HCEC 1CT (cell line): ENCODE results near the gene PLXDC2.
"Not testable (repeated sequence)": the region's sequence is repeated elsewhere in the genome, so short reads cannot be mapped to it uniquely, and the experiment has no call there.

Source experiments
- DNase-seq: peaks from one replicate; pipeline ENCODE4 v3.0.0-alpha.2; 2017

PLXDC2 gene

GRCh38 chr10:19986591-19986990 lies 170.4 kb downstream of the PLXDC2 start:
- no peak for DNase-seq

- DNase-seq: no peak
Observed at GRCh38 chr10:19987931-19988330, 171.7 kb downstream of the PLXDC2 start.

- no peak for DNase-seq
Observed at GRCh38 chr10:19993714-19994315, 177.6 kb downstream of the PLXDC2 start.

DNA sequence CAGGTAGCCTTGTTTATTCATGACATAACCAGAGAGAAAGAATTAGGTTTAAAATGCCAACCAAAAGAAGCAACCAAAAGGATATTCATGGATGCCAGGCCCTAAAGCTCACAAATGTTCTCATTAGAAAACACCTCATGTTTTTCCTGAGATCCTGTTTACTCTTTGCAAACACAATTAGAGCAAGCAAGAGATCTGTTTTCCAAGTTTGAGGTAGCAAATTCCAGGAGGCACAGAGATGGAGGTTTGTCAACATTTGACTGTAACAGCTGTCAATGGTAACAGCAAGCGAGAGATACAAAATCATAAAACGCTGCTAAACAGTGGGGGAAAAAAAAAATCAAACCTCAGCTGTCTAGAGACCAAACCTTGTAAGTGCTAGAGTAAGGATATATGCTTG lies 182.2 kb downstream of the PLXDC2 start:
- no peak for DNase-seq

DNA sequence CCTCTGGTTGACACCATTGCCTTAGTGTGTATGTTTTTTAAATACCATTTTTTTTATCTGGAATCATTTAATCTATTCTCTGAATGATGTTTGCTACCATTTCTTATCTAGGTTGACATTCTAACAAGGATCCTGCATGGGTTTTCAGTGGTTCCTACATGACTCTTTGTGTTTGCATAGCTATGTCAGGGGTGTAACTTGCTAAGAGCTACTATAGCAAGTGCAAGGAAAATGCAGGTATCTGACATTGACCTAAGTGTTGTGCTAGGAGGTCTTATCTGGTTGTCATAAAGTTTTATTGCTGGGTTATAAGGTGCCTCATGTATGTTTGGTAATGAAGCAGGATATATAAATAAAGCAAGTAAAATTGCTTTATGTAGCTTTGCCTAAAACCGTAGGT lies 183.2 kb downstream of the PLXDC2 start:
- no peak for DNase-seq

DNA sequence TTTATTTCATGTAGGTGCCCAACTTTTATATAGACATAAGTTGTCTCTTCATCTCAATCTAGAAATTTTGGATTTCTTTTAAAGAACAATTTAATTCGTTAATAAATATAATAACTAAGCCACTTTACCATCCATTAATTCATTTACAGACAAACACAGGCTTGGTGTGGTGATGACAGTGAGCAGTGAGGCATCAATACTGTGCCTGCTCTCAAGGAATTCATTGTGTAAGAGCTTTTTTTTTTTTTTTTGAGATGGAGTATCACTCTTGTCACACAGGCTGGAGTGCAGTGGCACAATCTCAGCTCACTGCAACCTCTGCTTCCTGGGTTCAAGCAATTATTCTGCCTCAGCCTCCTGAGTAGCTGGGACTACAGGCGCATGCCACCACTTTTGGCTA lies 185.8 kb downstream of the PLXDC2 start:
- not testable (repeated sequence) for DNase-seq

- DNase-seq: no peak
Observed at GRCh38 chr10:20002657-20003056, 186.4 kb downstream of the PLXDC2 start.

GRCh38 chr10:20004087-20004523 lies 187.9 kb downstream of the PLXDC2 start:
- DNase-seq: no peak

GRCh38 chr10:20005638-20006037 lies 189.4 kb downstream of the PLXDC2 start:
- DNase-seq: no peak

GRCh38 chr10:20006169-20006870 lies 190.1 kb downstream of the PLXDC2 start:
- DNase-seq: no peak

- no peak for DNase-seq
Observed at GRCh38 chr10:20007426-20007825, 191.2 kb downstream of the PLXDC2 start.

GRCh38 chr10:20013991-20014750 lies 197.9 kb downstream of the PLXDC2 start:
- no peak for DNase-seq

- DNase-seq: no peak
Observed at GRCh38 chr10:20017961-20018360, 201.7 kb downstream of the PLXDC2 start.

DNA sequence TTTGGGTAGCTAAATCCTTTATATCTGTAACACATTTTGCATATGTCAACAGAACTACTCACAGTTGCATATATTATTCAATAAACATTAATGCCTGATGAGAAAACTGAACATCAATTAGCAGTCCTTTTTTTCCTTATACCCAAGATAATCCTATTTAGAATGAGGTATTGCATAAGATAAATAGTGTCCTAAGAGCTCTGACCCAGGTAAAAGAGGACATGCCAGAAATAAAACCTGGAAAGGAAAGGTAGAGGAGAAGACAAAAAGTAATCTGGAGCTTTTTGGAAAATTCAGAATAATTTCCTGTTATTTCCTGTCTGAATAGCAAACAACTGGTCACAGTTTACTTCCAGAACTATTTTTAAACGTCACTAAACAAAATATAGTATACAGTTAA lies 204.4 kb downstream of the PLXDC2 start:
- DNase-seq: no peak

DNA sequence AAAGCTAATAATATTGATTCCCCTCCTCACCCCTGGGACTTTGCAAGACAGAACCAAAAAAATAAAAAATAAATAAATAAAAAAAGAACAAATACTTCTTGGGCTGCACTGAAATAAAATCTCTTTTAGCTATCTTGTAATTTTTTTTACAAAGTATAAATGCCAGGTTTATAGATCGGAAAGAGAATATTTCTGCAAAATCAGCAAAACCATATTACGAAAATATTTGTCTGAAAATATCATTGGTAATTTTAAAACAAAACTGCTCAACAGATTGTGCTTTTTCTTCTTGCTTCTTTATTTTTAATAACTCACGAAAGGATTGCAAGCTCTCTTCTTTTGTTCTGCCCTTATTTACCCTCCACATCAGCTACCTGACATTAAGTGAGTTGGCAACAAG lies 213.3 kb downstream of the PLXDC2 start:
- DNase-seq: no peak

GRCh38 chr10:20033476-20033875 lies 217.2 kb downstream of the PLXDC2 start:
- DNase-seq: no peak

DNA sequence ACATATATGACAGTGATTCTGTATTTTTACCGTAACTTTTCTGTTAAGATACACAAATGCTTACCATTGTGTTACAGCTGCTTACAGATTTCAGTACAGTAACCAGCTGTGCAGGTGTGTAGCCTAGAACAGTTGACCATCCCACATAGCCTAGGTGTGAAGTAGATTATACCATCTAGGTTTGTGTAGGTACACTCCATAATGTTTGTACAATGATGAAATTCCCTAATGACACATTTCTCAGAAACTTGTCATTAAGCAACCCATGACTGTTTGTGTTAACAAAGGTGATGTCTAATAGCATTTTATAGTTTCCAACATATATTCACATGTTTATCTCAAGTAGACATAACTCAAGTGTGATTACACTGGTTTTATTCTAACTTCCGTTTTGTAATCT lies 218.5 kb downstream of the PLXDC2 start:
- no peak for DNase-seq

- DNase-seq: no peak
Observed at GRCh38 chr10:20040012-20040411, 223.8 kb downstream of the PLXDC2 start.

DNA sequence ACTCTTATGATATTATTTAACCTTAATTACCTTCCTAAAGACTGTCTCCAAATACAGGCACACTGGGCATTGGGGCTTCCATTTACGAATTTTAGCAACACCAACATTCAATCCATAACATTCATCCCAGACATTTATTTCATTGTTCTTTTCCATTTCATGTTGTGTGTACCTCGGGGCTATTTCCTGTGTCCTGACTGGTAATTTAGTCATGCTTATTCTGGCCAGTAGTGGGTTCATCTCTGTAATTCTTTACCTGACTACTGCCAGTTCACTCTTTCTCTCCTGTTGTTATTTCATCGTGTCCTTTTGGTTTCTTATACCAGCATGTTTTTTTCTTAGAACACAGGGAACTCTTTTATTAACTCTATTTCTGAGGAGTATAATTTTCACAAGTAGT lies 225.7 kb downstream of the PLXDC2 start:
- DNase-seq: no peak

GRCh38 chr10:20045100-20045499 lies 228.9 kb downstream of the PLXDC2 start:
- not testable (repeated sequence) for DNase-seq

DNA sequence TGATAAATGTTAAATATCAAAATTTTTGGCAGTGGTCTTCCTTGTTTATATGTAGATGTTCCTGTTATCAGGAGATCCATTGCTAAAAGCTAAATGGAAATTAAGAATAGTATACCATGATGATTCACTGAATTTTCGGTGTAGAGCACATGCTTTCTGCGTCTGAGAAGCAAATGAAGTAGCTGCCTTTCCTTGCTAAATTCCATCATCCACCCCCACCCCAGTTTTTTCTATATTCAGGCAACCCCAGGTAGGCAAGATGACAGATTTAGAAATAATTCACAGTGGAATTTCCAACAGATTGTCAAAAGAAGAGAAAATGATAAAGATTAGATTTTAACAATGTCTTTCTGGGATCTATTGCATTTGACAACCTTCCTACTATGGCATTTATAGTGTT lies 231.9 kb downstream of the PLXDC2 start:
- no peak for DNase-seq

DNA sequence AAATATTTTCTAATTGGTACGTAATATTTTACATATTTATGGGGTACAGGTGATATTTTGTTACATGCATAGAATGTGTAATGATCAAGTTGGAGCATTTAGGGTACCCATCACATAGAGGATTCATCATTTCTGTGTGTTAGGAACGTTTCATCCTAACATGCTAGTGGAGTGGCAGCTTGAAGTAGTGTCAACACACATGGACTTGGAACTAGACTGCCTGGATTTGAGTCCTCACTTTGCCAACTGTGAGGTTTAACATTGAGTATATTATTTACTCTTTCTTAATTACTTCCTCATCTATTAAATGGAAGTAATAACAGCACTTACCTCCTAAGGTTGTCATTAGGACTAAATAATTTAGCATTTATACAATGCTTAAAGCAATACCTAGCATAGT lies 241.9 kb downstream of the PLXDC2 start:
- no peak for DNase-seq

- no peak for DNase-seq
Observed at GRCh38 chr10:20059084-20059835, 243.0 kb downstream of the PLXDC2 start.
